A673 (cell line): ENCODE results near the gene CRHR1.

ENCODE experiments used
- EZH2 ChIP-seq: fragments of 200-600 bp; sonication (generic); IDR thresholded peaks from 2 replicates; pipeline ENCODE4 v1.6.1; 2017; ENCODE audit warnings: borderline replicate concordance, low read depth, mild to moderate bottlenecking, mixed read lengths, antibody characterized with exemption, low read length; ENCODE audit not compliant: poor library complexity, severe bottlenecking
- TF ChIP-seq, protein P1 (sequence below): fragments of 300-800, 200-600 bp; sonication (generic); conservative IDR thresholded peaks from 2 replicates; pipeline ENCODE4 v1.5.1; 2017; ENCODE audit warnings: low read depth, mild to moderate bottlenecking, antibody characterized with exemption, low read length, moderate library complexity, mixed read lengths

DNA sequence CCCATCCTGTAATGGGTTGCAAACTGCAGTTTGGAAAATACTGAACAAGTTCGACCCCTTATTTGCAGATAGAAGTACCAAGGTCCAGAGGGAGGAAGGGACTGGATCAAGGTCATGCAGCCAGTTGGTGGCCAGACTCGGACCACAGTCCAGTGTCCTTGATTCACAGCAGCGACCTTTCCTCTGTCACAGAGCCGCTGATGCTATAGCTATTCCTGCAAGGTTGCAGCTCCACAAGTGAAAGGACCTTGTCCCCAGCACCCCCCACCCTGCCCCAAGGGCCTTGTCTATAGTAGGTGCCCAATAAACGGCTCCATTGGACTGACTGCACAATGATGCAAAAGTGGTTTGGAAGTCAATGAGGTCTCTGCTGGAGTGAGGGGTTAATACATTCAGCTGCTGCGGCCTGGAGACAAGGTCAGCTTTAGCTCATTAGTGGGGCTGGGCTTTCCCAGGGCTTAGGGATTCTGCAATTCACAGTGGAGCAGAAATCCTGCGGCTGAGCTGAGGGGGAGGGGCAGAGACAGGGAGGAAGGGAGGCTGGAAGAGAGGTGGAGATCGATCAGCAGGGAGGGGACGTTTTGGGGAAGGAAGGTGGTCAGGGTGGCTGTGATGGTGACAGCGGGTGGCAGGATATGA, 13.4 kb upstream of the CRHR1 start:
- TF ChIP-seq, protein P1, sequence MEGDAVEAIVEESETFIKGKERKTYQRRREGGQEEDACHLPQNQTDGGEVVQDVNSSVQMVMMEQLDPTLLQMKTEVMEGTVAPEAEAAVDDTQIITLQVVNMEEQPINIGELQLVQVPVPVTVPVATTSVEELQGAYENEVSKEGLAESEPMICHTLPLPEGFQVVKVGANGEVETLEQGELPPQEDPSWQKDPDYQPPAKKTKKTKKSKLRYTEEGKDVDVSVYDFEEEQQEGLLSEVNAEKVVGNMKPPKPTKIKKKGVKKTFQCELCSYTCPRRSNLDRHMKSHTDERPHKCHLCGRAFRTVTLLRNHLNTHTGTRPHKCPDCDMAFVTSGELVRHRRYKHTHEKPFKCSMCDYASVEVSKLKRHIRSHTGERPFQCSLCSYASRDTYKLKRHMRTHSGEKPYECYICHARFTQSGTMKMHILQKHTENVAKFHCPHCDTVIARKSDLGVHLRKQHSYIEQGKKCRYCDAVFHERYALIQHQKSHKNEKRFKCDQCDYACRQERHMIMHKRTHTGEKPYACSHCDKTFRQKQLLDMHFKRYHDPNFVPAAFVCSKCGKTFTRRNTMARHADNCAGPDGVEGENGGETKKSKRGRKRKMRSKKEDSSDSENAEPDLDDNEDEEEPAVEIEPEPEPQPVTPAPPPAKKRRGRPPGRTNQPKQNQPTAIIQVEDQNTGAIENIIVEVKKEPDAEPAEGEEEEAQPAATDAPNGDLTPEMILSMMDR = no peak
- no peak for TF ChIP-seq EZH2
